GM10847 (cell line): Measurements from ENCODE around the gene TPST2.

Source experiments
- POLR2A ChIP-seq: IDR thresholded peaks from 2 replicates; pipeline ENCODE4 v1.6.1; 2011; ENCODE audit not compliant: insufficient read length; ENCODE audit errors: extremely low read depth

The TPST2 gene

DNA sequence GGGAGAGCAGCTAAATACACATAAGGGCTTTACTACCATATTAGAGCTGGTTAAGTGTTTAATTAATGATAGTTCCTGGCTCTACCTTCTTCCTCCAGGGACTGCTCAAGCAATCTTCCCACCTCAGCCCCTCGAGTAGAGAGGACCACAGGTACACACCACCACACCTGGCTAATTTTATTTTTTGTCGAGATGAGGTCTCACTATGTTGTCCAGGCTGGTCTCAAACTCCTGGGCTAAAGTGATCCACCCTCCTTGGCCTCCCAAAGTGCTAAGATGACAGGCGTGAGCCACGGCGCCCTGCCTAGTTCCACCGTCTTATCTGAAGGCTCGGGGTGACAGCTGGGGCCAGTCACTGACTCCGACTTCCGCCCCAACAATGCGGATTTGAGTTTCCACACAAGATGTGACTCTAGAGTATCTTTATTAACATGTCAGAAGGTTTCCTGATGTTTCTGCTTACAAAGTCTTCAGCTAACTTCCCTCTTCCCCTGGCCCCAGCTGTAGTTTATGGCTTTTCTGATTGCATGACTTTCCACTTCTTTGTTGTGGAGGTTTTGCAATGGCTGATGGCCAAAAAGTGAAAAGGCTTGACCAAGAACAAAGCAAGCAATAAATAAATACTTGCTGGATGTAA is 16.8 kb downstream of the TPST2 start:
- no peak for TF ChIP-seq POLR2A

- TF ChIP-seq POLR2A = no peak
These were observed 18.9 kb downstream of the TPST2 start for GRCh38 chr22:26570864-26571525.

GRCh38 chr22:26570115-26570514 is 19.8 kb downstream of the TPST2 start:
- no peak for TF ChIP-seq POLR2A

DNA sequence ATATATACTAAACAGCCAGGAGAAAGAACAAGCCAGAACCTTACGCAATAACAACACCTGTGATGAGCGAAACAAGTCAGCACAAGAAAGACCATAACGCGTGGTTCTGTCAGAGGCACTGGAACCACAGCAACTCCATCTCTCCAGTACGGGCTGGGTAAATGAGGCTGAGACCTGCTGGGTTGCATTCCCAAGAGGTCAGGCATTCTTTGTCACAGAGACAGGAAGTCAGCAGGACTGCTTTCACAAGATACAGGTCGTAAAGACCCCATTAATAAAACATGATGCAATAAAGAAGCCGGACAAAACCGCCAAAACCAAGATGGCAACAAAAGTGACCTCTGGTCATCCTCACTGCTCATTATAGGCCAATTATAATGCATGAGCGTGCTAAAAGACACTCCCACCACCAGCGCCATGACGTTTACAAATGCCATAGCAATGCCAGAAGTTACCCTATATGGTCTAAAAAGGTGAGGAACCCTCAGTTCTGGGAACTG is 21.7 kb downstream of the TPST2 start:
- no peak for TF ChIP-seq POLR2A

DNA sequence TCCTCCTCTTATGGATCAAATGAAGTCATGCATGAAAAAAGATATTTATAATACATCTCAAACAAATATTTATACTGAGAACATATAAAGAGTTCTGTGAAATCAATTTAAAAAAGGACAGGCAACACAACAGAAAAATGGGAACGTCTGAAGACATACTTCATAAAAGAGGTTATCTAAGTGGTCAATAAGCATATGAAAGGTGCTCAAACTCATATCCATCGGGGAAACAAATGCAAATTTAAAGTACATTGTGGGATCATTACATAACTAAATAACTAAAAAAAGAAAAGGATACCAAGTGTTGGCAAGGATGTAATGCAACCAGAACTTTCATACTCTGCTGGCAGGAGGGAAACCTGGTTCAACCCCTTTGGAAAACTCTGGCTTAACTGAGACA is 22.3 kb downstream of the TPST2 start:
- no peak for TF ChIP-seq POLR2A

GRCh38 chr22:26566994-26567393 is 22.9 kb downstream of the TPST2 start:
- TF ChIP-seq POLR2A = no peak

- no peak for TF ChIP-seq POLR2A
These were observed 24.0 kb downstream of the TPST2 start for GRCh38 chr22:26565889-26566288.

DNA sequence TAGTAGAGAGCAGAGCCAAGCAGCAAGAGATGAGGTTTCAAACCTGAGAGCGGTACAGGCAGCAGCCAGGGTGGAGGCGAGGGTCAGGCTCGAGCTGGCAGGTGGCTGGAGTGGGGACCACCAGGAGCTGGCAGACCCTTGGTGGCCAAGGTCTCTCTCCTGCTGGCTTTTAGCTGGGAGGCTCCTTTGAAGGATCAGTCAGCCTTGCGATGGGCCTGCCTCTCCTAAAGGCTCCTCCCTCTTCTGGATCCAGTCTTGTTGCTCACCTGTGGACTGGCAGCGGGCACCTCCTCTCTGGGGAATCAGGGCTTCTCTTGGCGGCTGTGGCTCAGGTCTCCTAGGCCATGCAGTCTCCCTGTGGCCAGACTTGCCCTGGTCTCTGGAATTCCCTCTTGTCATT is 24.8 kb downstream of the TPST2 start:
- no peak for TF ChIP-seq POLR2A

DNA sequence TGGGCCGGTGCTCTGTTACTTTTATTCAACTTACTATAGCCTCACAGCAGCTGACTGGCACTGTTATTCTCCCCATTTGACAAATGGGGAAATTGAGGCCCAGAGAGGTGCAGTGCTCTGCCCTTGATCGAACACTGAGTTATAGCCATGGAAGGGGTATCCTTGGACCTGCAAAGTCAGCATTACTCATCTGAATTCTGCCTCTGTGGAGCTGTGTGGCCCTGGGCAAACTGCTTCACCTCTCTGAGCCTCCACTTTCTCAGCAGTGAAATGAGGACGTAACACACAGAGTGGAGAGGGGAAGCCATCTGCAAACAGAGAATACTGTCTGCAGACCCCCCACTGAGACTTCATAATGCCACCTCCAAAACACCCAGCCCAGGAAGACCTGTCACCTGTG is 25.3 kb downstream of the TPST2 start:
- no peak for TF ChIP-seq POLR2A

DNA sequence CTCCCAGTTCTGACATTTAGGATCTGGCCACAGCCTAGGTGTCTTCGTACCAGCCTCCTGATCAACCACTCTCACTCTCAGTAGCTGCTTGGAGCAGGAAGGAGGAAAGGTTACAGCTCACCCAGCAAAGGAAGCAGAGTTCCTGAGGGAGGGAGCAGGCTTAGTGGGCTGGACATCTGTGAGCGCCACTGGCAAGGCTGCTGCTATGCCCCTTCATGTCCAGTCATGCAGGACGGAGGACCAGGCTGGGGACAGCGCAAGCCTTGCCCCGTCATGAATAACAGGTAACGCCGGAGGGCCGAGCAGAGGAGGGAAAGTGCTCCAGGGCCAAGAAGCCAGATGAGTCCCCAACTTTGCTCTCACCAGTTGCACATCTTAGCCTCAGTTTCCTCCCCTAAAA is 25.8 kb downstream of the TPST2 start:
- no peak for TF ChIP-seq POLR2A

GRCh38 chr22:26563022-26563421 is 26.9 kb downstream of the TPST2 start:
- TF ChIP-seq POLR2A = no peak

DNA sequence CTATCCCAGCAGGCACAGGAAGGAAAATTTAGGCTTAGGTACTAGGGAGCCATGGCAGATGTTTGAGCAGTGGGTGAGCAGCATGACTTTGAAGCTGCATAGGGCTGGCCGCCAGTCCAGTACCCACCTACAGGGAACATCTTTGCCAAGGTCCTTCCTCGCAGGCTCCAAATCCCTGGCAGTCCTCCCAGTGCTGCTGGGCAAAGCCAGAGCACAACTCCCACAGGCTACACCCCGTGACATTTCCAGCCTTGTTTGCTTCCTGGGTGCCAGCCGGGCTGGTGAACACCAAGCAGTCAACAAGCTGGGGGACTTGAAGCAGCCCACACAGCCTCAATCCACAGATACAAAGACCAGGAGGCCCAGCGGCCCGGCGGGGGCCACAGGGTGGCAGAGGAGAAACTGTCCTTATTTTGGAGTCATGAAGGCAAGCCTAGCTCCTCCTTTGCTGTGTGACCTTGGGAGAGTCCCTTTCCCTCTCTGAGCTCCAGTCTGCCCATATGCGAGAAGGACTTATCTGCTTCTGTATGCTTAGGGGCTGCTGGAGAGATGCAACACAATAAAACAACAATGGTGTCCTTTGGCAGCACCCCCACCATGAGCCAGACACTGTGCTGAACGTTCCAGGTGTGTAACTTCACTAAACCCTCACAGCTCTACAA is 28.0 kb downstream of the TPST2 start:
- no peak for TF ChIP-seq POLR2A

GRCh38 chr22:26559961-26560575 is 29.9 kb downstream of the TPST2 start:
- TF ChIP-seq POLR2A = no peak

DNA sequence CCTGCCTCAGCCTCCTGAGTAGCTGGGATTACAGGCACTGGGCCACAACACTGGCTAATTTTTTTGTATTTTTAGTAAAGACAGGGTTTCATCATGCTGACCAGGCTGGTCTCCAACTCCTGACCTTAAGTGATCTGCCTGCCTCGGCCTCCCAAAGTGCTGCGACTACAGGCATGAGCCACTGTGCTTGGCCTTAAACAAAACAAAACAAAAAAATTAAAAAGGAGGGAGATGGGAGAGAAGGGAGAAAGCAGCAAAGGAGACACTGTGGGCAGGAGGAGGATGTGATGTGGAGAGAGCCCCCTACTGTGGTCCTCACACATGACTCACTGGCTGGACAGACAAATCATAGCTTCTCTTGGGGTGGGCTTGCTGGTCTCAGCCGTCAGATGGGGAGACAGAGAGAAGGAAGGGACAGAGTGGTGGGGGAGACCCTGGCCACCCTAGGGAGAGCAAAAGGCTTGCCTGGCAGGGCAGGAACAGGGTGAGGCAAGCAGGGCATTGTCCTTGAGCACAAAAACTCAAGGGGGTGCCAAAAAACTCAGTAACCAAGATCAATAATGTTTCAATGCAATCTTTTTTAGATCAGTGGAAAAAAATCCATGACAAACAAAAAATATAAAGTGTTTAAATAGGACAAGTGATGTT is 31.6 kb downstream of the TPST2 start:
- no peak for TF ChIP-seq POLR2A

DNA sequence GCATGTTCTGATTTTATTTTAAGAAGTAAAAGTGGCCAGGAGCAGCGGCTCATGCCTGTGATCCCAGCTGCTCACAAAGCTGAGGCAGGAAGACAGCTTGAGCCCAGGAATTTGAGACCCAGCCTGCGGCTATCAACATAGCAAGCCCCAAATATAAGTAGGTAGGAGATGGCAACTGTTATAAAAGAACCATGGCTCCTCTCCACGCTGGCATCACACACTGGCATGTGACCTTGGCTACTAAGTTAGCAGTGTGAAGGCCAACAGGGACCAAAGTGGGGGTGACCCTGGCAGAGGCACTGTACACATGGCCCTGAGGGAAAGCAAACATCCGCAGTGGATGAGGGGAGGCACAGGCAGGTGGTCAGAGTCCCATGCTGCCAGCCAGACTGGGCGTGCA is 33.0 kb downstream of the TPST2 start:
- TF ChIP-seq POLR2A = no peak
